ENCODE measurements around the gene LIN54.
"Not testable (repeated sequence)": the region's sequence is repeated elsewhere in the genome, so short reads cannot be mapped to it uniquely, and the experiment has no call there.

The LIN54 gene

GRCh38 chr4:83011689-83012199 is 1.1 kb upstream of the LIN54 start:
- peak; percentile 51 for DNase-seq

DNA sequence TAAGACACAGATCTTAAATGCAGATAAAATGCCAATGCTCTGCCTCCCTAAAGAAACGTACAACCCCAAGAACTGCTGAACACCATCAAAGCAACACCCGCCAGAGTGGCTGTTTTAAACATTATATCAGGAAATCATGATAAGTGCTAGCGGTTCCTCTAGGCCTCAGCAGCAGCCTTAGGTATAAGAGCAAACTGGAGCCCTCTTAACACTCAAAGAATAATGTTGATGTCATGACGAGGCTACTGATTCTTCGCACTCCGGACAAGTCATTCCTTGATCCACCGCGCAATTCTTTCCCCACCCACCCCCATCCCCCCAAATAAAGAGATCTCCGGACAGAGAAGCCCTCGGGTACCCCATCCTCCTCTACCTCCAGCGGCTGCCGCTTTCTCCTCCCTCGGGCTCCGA is 507 bp downstream of the LIN54 start:
- peak; percentile 71 for DNase-seq

DNA sequence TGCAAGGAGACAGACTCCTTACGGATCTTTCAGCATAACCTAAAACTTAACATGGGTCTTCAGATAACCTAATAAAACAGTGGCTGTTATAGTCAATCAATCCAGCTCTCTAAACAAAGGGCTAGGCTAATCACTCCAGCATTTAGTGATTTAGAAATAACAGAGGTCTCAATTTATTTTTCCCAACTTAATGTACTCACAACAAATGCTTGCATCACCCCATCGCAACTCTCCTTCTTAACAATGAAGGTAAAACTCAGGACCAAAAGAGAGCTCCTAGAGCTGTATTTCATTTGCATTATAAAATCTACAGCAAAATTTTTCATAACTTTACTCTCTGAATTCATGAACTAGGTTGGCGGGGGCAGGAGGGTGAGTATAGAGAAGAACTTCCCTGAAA is 1.1 kb downstream of the LIN54 start:
- DNase-seq: no peak

- DNase-seq: not testable (repeated sequence)
Observed at GRCh38 chr4:83003044-83003791, 7.4 kb downstream of the LIN54 start.

- no peak for DNase-seq
Observed at GRCh38 chr4:83002329-83002728, 8.3 kb downstream of the LIN54 start.

DNA sequence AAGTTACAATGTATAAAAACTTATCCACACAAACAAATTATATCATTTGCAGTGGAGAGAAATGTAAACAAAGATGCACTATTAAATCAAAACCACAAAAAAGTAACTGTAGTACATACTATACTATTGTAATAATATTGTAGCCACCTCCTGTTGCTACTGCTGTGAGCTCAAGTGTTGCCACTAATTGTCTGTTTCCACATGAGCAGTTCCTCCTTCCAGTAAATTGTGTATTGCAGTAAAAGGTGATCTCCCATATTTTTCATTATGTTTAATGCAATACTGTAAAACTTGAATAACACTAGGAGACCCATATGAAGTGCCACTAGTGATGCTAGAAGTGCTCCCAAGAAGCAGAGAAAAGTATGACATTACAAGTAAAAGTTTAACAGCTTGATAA is 11.7 kb downstream of the LIN54 start:
- peak; percentile 29 for DNase-seq

DNA sequence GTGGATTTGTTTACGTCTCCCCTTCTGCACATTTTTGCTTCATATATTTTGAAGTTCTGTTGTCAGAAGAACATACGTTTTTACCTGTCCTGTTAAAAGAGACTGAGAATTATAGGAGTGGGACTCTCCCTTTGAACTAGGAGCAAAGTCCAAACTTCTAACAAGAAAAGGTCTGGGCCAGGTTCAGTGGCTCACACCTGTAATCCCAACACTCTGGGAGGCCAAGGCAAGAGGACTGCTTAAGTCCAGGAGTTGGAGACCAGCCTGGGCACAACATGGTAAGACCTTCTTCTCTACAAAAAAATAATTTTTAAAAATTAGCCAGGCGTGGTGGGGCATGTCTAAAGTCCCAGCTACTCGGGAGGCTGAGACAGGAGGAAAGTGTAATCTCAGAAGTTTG is 15.8 kb downstream of the LIN54 start:
- DNase-seq: no peak

- DNase-seq: peak; percentile 41
Observed at GRCh38 chr4:82989575-82990429, 20.8 kb downstream of the LIN54 start.

DNA sequence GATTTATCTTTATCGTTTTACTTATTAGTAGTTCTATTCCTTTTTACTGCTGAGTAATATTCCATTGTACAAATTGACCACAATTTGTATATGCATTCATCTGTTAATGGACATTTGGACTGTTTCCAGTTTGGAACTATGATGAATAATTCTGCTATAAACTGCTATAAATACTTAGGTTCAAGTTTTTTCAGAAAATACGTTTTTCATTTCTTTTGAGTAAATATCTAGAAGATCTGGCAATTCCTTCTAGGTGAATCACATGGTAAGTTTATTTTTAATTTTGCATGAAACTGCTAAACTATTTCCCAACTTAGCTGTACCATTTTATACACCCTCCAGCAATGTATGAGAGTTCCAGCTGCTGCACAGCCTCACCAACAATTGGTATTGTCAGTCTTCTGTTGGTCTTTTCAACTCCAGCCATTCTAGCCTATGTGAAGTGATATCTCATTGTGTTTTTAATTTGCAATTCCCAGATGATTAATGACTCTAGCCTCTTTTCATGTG is 22.2 kb downstream of the LIN54 start:
- DNase-seq: no peak

DNA sequence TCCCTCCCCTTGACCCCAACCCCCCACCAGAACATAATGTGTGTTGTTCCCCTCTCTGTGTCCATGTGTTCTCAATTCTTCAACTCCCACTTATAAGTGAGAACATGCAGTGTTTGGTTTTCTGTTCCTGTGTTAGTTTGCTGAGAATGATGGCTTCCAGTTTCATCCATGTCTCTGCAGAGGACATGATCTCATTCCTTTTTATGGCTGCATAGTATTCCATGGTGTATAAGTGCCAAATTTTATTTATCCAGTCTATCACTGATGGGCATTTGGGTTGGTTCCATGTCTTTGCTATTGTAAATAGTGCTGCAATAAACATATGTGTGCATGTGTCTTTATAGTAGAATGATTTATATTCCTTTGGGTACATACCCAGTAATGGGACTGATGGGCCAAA is 23.1 kb downstream of the LIN54 start:
- DNase-seq: not testable (repeated sequence)

- peak; percentile 73 for DNase-seq
Observed at GRCh38 chr4:82984459-82984858, 26.2 kb downstream of the LIN54 start.

GRCh38 chr4:82983444-82983843 is 27.2 kb downstream of the LIN54 start:
- peak; percentile 48 for DNase-seq

DNA sequence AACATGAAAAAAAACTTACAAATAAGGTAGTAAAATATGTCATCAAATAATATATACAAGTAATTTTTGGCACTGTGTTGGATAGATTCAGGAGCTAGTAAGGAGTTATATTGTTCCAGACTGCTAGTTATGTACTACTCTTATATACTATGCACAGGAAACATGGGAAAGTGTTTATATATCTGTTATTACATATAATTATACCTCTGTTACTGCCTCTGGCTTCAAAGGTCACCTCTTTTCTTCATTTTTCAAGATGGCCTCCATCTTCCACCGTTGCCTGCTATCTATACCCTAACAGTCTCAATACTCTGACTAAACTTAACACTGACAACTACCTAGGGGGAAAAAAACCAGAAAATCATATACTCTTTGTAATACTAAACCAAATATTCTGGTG is 29.5 kb downstream of the LIN54 start:
- DNase-seq: no peak

DNA sequence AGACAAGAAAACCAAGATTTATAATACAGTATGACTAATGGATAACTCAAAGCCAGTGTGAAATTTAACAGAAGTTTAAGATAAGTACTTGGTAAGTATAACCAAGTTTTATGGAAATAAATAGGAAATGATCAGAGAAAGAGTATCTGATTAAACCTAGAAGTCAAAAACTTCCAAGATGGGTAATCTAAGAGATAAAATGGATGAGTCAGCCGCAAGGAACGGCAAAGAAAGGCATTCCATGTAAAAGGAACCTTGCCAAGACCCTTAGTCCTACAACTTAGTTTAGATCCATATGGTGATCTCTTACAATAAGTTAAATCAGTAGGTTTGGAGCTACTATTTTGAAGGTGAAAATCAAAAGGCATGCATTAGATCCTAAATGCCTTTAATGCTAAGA is 34.8 kb downstream of the LIN54 start:
- DNase-seq: no peak

DNA sequence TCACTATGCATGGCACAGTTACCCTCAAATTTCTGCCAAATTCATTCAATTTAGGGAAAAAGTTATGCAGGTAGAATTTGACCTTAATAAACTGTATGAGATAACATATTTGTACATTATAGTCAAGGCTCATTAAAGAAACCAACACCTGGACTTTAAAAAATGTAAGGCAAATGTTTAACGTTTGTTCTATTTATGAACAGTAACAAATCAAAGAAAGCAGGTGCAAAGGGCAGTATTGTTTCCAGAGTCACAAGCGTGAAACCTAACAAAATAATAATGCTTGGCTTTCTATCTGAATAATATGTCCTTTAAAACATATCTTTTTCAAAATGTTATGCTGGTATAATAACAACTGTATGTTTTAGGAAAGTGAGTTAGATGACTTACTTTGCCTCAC is 41.2 kb downstream of the LIN54 start:
- DNase-seq: no peak

GRCh38 chr4:82968972-82969371 is 41.7 kb downstream of the LIN54 start:
- no peak for DNase-seq

- no peak for DNase-seq
Observed at GRCh38 chr4:82965763-82966162, 44.9 kb downstream of the LIN54 start.

- DNase-seq: no peak
Observed at GRCh38 chr4:82957045-82957444, 53.6 kb downstream of the LIN54 start.

- no peak for DNase-seq
Observed at GRCh38 chr4:82954212-82954611, 56.4 kb downstream of the LIN54 start.

GRCh38 chr4:82951196-82951595 is 59.4 kb downstream of the LIN54 start:
- DNase-seq: no peak

GRCh38 chr4:82948647-82949204 is 61.9 kb downstream of the LIN54 start:
- no peak for DNase-seq

DNA sequence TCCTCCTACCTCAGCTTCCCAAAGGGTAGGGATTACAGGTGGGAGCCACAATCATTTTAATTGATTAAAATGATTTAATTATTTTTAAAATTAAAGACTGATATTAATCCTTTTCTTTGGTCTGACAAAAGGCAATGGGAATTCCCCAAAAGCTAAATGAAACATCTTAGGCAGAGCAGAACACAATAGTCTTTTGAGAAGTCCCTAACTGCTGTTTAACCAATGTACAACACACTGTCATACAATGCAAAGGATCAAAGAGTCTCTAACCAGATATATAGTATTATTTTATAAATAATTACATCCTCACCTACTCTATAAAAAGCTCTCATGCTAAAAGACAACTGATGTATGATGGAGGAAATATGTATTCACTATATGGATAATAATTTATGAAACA is 63.1 kb downstream of the LIN54 start:
- no peak for DNase-seq

- no peak for DNase-seq
Observed at GRCh38 chr4:82939414-82939813, 71.2 kb downstream of the LIN54 start.

DNA sequence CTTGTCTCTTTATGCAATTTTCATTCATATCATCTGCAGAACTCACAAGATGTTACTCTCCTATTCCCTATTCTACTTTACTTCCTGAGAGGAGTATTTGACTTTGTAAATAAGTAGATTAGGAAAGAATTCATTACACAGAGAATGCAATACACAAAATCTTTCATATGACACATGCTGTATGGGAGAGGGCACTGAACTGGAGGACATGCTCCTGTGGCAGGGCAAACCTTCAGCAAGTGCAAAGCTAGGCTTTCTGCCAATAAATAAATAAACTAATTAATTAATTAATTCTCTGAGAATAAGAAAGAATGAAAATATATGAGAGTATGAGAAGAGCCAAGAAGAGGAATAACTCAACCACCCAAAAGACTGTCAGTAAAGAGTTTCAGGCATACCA is 76.2 kb downstream of the LIN54 start:
- DNase-seq: no peak

Measured in hematopoietic multipotent progenitor cell treated with erythropoietin and hydrocortisone succinate and interleukin-3 and kit ligand, for 6 days (in vitro differentiated cells).